ENCODE measurements around the gene TADA3. TPM values are rescaled to one million over a fixed set of nuclear protein-coding genes. Genes with fewer than 3 reads are reported as not detected.

The TADA3 gene
- total and polyA plus RNA-seq, 9 of the 15 experiments (the other 6 are each of a cell fraction or from before 2014, with no cell fraction given): 4.1 to 110 (median 74.8) TPM

DNA sequence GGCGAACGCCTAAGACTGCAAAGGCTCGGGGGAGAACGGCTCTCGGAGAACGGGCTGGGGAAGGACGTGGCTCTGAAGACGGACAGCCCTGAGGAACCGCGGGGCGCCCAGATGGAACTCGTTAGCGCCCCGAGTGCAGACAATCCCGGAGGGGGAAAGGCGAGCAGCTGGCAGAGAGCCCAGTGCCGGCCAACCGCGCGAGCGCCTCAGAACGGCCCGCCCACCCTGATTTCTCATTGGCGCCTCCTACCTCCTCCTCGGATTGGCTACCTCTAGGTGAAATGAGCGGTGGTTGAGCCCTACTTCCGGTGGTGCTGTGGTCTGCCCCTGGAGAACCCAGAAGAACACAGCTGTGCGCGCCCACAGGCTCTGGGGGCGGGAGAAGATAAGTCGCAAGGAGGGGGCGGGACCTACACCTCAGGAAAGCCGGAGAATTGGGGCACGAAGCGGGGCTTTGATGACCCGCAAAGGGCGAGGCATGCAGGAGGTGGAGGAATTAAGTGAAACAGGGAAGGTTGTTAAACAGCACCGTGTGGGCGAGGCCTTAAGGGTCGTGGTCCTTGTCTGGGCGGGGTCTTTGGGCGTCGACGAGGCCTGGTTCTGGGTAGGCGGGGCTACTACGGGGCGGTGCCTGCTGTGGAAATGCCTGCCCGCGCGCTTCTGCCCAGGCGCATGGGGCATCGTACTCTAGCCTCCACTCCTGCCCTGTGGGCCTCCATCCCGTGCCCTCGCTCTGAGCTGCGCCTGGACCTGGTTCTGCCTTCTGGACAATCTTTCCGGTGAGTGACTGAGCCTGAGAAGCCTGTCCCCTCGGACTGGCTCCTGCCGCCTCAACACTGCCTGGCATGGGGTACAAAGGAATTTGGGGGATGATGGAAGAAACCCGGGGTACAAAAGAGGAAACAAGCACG lies 42.4 kb downstream of the TADA3 start, which contains the start of gene OGG1 (continued):
- TF ChIP-seq, protein P1, sequence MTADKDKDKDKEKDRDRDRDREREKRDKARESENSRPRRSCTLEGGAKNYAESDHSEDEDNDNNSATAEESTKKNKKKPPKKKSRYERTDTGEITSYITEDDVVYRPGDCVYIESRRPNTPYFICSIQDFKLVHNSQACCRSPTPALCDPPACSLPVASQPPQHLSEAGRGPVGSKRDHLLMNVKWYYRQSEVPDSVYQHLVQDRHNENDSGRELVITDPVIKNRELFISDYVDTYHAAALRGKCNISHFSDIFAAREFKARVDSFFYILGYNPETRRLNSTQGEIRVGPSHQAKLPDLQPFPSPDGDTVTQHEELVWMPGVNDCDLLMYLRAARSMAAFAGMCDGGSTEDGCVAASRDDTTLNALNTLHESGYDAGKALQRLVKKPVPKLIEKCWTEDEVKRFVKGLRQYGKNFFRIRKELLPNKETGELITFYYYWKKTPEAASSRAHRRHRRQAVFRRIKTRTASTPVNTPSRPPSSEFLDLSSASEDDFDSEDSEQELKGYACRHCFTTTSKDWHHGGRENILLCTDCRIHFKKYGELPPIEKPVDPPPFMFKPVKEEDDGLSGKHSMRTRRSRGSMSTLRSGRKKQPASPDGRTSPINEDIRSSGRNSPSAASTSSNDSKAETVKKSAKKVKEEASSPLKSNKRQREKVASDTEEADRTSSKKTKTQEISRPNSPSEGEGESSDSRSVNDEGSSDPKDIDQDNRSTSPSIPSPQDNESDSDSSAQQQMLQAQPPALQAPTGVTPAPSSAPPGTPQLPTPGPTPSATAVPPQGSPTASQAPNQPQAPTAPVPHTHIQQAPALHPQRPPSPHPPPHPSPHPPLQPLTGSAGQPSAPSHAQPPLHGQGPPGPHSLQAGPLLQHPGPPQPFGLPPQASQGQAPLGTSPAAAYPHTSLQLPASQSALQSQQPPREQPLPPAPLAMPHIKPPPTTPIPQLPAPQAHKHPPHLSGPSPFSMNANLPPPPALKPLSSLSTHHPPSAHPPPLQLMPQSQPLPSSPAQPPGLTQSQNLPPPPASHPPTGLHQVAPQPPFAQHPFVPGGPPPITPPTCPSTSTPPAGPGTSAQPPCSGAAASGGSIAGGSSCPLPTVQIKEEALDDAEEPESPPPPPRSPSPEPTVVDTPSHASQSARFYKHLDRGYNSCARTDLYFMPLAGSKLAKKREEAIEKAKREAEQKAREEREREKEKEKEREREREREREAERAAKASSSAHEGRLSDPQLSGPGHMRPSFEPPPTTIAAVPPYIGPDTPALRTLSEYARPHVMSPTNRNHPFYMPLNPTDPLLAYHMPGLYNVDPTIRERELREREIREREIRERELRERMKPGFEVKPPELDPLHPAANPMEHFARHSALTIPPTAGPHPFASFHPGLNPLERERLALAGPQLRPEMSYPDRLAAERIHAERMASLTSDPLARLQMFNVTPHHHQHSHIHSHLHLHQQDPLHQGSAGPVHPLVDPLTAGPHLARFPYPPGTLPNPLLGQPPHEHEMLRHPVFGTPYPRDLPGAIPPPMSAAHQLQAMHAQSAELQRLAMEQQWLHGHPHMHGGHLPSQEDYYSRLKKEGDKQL (CRISPR knock-in tag; IDR thresholded peaks at IDR 0.05; ENCODE audit: borderline replicate concordance): no peak
- TF ChIP-seq BRCA1 (IDR thresholded peaks at IDR 0.05): no peak
- TF ChIP-seq BRCA1 (CRISPR knock-in tag; IDR thresholded peaks at IDR 0.05): no peak; the same call in 1 of the 2 replicates
- TF ChIP-seq, protein P2, sequence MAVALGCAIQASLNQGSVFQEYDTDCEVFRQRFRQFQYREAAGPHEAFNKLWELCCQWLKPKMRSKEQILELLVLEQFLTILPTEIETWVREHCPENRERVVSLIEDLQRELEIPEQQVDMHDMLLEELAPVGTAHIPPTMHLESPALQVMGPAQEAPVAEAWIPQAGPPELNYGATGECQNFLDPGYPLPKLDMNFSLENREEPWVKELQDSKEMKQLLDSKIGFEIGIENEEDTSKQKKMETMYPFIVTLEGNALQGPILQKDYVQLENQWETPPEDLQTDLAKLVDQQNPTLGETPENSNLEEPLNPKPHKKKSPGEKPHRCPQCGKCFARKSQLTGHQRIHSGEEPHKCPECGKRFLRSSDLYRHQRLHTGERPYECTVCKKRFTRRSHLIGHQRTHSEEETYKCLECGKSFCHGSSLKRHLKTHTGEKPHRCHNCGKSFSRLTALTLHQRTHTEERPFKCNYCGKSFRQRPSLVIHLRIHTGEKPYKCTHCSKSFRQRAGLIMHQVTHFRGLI (CRISPR knock-in tag; IDR thresholded peaks at IDR 0.05): no peak
- TF ChIP-seq GATA2 (CRISPR knock-in tag; IDR thresholded peaks at IDR 0.05): no peak
- TF ChIP-seq KAT7 (CRISPR knock-in tag; IDR thresholded peaks at IDR 0.05; ENCODE audit: borderline replicate concordance): peak; percentile 77; the same call in 1 of the 2 replicates
- TF ChIP-seq, protein P3, sequence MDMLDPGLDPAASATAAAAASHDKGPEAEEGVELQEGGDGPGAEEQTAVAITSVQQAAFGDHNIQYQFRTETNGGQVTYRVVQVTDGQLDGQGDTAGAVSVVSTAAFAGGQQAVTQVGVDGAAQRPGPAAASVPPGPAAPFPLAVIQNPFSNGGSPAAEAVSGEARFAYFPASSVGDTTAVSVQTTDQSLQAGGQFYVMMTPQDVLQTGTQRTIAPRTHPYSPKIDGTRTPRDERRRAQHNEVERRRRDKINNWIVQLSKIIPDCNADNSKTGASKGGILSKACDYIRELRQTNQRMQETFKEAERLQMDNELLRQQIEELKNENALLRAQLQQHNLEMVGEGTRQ (CRISPR knock-in tag; IDR thresholded peaks at IDR 0.05): no peak
- TF ChIP-seq, protein P4, sequence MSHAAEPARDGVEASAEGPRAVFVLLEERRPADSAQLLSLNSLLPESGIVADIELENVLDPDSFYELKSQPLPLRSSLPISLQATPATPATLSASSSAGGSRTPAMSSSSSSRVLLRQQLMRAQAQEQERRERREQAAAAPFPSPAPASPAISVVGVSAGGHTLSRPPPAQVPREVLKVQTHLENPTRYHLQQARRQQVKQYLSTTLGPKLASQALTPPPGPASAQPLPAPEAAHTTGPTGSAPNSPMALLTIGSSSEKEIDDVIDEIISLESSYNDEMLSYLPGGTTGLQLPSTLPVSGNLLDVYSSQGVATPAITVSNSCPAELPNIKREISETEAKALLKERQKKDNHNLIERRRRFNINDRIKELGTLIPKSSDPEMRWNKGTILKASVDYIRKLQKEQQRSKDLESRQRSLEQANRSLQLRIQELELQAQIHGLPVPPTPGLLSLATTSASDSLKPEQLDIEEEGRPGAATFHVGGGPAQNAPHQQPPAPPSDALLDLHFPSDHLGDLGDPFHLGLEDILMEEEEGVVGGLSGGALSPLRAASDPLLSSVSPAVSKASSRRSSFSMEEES (CRISPR knock-in tag; IDR thresholded peaks at IDR 0.05): no peak
- TF ChIP-seq KDM2B (CRISPR knock-in tag; IDR thresholded peaks at IDR 0.05): no peak
- TF ChIP-seq CBFA2T2 (conservative IDR thresholded peaks at IDR 0.05): no peak
- TF ChIP-seq, protein P5, sequence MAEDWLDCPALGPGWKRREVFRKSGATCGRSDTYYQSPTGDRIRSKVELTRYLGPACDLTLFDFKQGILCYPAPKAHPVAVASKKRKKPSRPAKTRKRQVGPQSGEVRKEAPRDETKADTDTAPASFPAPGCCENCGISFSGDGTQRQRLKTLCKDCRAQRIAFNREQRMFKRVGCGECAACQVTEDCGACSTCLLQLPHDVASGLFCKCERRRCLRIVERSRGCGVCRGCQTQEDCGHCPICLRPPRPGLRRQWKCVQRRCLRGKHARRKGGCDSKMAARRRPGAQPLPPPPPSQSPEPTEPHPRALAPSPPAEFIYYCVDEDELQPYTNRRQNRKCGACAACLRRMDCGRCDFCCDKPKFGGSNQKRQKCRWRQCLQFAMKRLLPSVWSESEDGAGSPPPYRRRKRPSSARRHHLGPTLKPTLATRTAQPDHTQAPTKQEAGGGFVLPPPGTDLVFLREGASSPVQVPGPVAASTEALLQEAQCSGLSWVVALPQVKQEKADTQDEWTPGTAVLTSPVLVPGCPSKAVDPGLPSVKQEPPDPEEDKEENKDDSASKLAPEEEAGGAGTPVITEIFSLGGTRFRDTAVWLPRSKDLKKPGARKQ (CRISPR knock-in tag; IDR thresholded peaks at IDR 0.05): no peak
- peak; percentile 75 for TF ChIP-seq JUND (IDR thresholded peaks at IDR 0.05; ENCODE audit: borderline replicate concordance, low read depth, low read length)
- TF ChIP-seq JUND (tag; IDR thresholded peaks at IDR 0.05; ENCODE audit: borderline replicate concordance, low read depth, low read length): no peak; the same call in 2 of the 3 replicates
- no peak for TF ChIP-seq ZNF197 (CRISPR knock-in tag; IDR thresholded peaks at IDR 0.05; ENCODE audit: low read depth)
- TF ChIP-seq BRD4 (IDR thresholded peaks at IDR 0.05): no peak

Data from K562 (cell line).